ENCODE measurements around the gene XKR3. TPM values are rescaled to one million over a fixed set of nuclear protein-coding genes. Genes with fewer than 3 reads are reported as not detected.

XKR3 gene
- total RNA-seq, 1 donor from 2014 or later, result not detected

GRCh38 chr22:16806401-16806800 lies 18.8 kb downstream of the XKR3 start:
- Mint-ChIP-seq H3K36me3 (ENCODE audit: low read depth, unreplicated experiment) (no peaks in the 10 kb centered on the region), H3K4me3 (ENCODE audit: unreplicated experiment) (no peak overlapping the region), H3K27ac (ENCODE audit: unreplicated experiment) (no peak overlapping the region), H3K4me1 (ENCODE audit: low read depth, unreplicated experiment) (no peaks in the 10 kb centered on the region), H3K9me3 (ENCODE audit: unreplicated experiment) (no peaks in the 10 kb centered on the region), H3K27me3 (ENCODE audit: low read depth, unreplicated experiment) (no peaks in the 10 kb centered on the region)
- H3K27me3 ChIP-seq (ENCODE audit: insufficient read depth, low read length), result no peaks in the 10 kb centered on the region
- H3K4me3 ChIP-seq (ENCODE audit: insufficient read depth, low read depth, low read length), result no peak overlapping the region
- no peaks in the 10 kb centered on the region for H3K36me3 ChIP-seq (ENCODE audit: insufficient read depth, low read length)
- H3K27ac ChIP-seq (ENCODE audit: low read depth, low read length), result no peak overlapping the region
- no peak for DNase-seq (ENCODE audit: low read depth)
- H2AFZ ChIP-seq (ENCODE audit: low read depth, low read length), result no peak overlapping the region
- TF ChIP-seq EZH2 (IDR thresholded peaks at IDR 0.05; ENCODE audit: insufficient read depth, low read length), result no peak
- TF ChIP-seq CTCF (IDR thresholded peaks at IDR 0.05; ENCODE audit: insufficient read depth, low read depth, low read length), result no peak
- no peaks in the 10 kb centered on the region for H3K79me2 ChIP-seq (ENCODE audit: insufficient read depth, low read length)
- no peaks in the 10 kb centered on the region for H3K4me1 ChIP-seq (ENCODE audit: insufficient read depth, low read length)
- H3K9me3 ChIP-seq (ENCODE audit: insufficient read depth, low read depth, low read length), result no peaks in the 10 kb centered on the region
- no peaks in the 10 kb centered on the region for H4K20me1 ChIP-seq (ENCODE audit: insufficient read depth, low read length)
- FAIRE-seq, result no peak
- H3K9ac ChIP-seq (ENCODE audit: low read length), result no peak overlapping the region
- no peak overlapping the region for H3K4me2 ChIP-seq (ENCODE audit: low read length)

- Histone ChIP-seq H3K27ac (ENCODE audit: low read depth, low read length) (no peak overlapping the region), H2AFZ (ENCODE audit: low read depth, low read length) (no peak overlapping the region), H3K9me3 (ENCODE audit: insufficient read depth, low read depth, low read length) (no peaks in the 10 kb centered on the region), H3K9ac (ENCODE audit: low read length) (no peak overlapping the region), H3K4me1 (ENCODE audit: insufficient read depth, low read length) (no peaks in the 10 kb centered on the region), H3K79me2 (ENCODE audit: insufficient read depth, low read length) (no peaks in the 10 kb centered on the region), H4K20me1 (ENCODE audit: insufficient read depth, low read length) (no peaks in the 10 kb centered on the region), H3K4me2 (ENCODE audit: low read length) (no peak overlapping the region), H3K36me3 (ENCODE audit: insufficient read depth, low read length) (no peaks in the 10 kb centered on the region), H3K4me3 (ENCODE audit: insufficient read depth, low read depth, low read length) (no peak overlapping the region), H3K27me3 (ENCODE audit: insufficient read depth, low read length) (no peaks in the 10 kb centered on the region)
- Mint-ChIP-seq H3K4me3 (ENCODE audit: unreplicated experiment) (no peak overlapping the region), H3K27me3 (ENCODE audit: low read depth, unreplicated experiment) (no peaks in the 10 kb centered on the region), H3K27ac (ENCODE audit: unreplicated experiment) (no peak overlapping the region), H3K9me3 (ENCODE audit: unreplicated experiment) (no peaks in the 10 kb centered on the region), H3K4me1 (ENCODE audit: low read depth, unreplicated experiment) (no peaks in the 10 kb centered on the region), H3K36me3 (ENCODE audit: low read depth, unreplicated experiment) (no peaks in the 10 kb centered on the region)
- TF ChIP-seq CTCF (IDR thresholded peaks at IDR 0.05; ENCODE audit: insufficient read depth, low read depth, low read length) (no peak), EZH2 (IDR thresholded peaks at IDR 0.05; ENCODE audit: insufficient read depth, low read length) (no peak)
- no peak for DNase-seq (ENCODE audit: low read depth)
- no peak for FAIRE-seq
These were observed 20.3 kb downstream of the XKR3 start for GRCh38 chr22:16804882-16805281.

GRCh38 chr22:16803255-16803917 lies 21.8 kb downstream of the XKR3 start:
- Mint-ChIP-seq H3K4me3 (ENCODE audit: unreplicated experiment) (no peak overlapping the region), H3K9me3 (ENCODE audit: unreplicated experiment) (no peaks in the 10 kb centered on the region), H3K27me3 (ENCODE audit: low read depth, unreplicated experiment) (no peaks in the 10 kb centered on the region), H3K36me3 (ENCODE audit: low read depth, unreplicated experiment) (no peaks in the 10 kb centered on the region), H3K27ac (ENCODE audit: unreplicated experiment) (no peak overlapping the region), H3K4me1 (ENCODE audit: low read depth, unreplicated experiment) (no peaks in the 10 kb centered on the region)
- H3K27ac ChIP-seq (ENCODE audit: low read depth, low read length), result no peak overlapping the region
- FAIRE-seq, result no peak
- no peaks in the 10 kb centered on the region for H3K4me1 ChIP-seq (ENCODE audit: insufficient read depth, low read length)
- H3K4me3 ChIP-seq (ENCODE audit: insufficient read depth, low read depth, low read length), result no peak overlapping the region
- no peak overlapping the region for H3K4me2 ChIP-seq (ENCODE audit: low read length)
- H4K20me1 ChIP-seq (ENCODE audit: insufficient read depth, low read length), result no peaks in the 10 kb centered on the region
- no peak for TF ChIP-seq CTCF (IDR thresholded peaks at IDR 0.05; ENCODE audit: insufficient read depth, low read depth, low read length)
- H3K9me3 ChIP-seq (ENCODE audit: insufficient read depth, low read depth, low read length), result no peaks in the 10 kb centered on the region
- H2AFZ ChIP-seq (ENCODE audit: low read depth, low read length), result no peak overlapping the region
- no peaks in the 10 kb centered on the region for H3K27me3 ChIP-seq (ENCODE audit: insufficient read depth, low read length)
- no peaks in the 10 kb centered on the region for H3K36me3 ChIP-seq (ENCODE audit: insufficient read depth, low read length)
- H3K79me2 ChIP-seq (ENCODE audit: insufficient read depth, low read length), result no peaks in the 10 kb centered on the region
- no peak overlapping the region for H3K9ac ChIP-seq (ENCODE audit: low read length)
- DNase-seq (ENCODE audit: low read depth), result no peak
